HUES64 (cell line): ENCODE results near the gene STMN1.
"Not testable (repeated sequence)": the region's sequence is repeated elsewhere in the genome, so short reads cannot be mapped to it uniquely, and the experiment has no call there.

Source experiments
- H3K27ac ChIP-seq: 2 replicates; pipeline ENCODE4 v1.7.0; 2013; ENCODE audit warnings: low read depth, low read length, inconsistent platforms
- H3K27me3 ChIP-seq: 2 replicates; pipeline ENCODE4 v1.6.1; 2013; ENCODE audit warnings: mild to moderate bottlenecking, low read length; ENCODE audit not compliant: insufficient read depth
- H3K36me3 ChIP-seq: 2 replicates; pipeline ENCODE4 v1.6.1; 2013; ENCODE audit warnings: mild to moderate bottlenecking, low read length; ENCODE audit not compliant: insufficient read depth
- H3K4me1 ChIP-seq: 2 replicates; pipeline ENCODE4 v1.6.1; 2013; ENCODE audit warnings: mild to moderate bottlenecking, low read length, moderate library complexity; ENCODE audit not compliant: insufficient read depth
- H3K4me3 ChIP-seq: 2 replicates; pipeline ENCODE4 v1.5.1; 2013; ENCODE audit warnings: mild to moderate bottlenecking, low read length, moderate library complexity
- H3K9ac ChIP-seq: 2 replicates; pipeline ENCODE4 v1.6.1; 2013; ENCODE audit warnings: mild to moderate bottlenecking, low read depth, low read length
- H3K9me3 ChIP-seq: 2 replicates; pipeline ENCODE4 v1.6.1; 2013; ENCODE audit warnings: low read depth, low read length; ENCODE audit not compliant: insufficient read depth
- WGBS: fragments of 150-250, 120-280 bp; methylation state at CpG from one replicate; pipeline ENCODE4 v1.1.7; 2013; ENCODE audit warnings: missing lambda C conversion rate; 5-methylcytosine and 5-hydroxymethylcytosine counted together

STMN1 gene

DNA sequence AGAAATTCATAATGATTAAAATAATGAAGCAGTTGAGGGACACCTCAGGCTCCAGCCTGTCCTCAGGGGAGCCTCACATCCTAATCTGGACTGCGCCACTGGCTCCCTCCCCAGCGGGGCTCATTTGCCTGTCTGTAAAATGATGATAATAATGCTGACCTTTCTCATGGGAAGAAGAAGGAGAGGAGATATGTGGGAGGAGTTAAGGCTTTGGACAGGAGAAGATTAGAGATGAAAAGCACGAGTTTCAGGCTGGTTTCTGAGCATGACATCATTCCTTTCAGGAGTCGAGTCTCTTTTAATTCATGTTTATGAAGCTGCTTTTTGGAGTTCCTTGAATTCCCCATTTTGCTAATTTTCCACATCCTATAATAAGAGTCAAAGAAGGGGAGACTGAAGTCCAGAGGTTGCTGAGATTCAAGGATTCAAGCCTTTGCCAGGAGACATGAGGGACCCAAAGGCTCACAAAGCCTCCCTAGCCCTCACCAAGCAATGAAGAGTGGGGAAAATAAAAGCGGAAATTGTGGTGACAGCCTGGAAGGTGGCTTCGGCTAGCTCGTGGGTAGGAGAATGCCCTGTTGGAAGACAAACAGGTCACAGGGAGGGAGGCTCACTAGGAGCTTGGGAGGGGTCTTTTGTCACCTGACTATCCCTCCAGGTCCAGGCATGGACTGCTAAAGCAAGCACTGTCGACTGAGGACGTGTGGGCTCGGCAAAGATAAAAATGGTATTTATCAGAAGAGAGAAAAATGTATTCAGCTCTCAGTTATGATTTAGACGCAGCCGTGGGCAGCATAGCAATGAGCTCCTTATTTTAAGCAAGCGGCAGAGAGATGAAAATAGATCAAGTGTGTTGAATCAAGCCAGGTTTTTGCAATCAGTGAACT, 27.5 kb upstream of the STMN1 start:
- WGBS, result 76% methylated on average over 13 of the region's 13 CpGs
- H3K27ac ChIP-seq, result no peak overlapping the region
- no peak overlapping the region for H3K4me3 ChIP-seq
- no peaks in the 10 kb centered on the region for H3K4me1 ChIP-seq
- H3K36me3 ChIP-seq, result no peaks in the 10 kb centered on the region
- no peak overlapping the region for H3K9ac ChIP-seq
- no peaks in the 10 kb centered on the region for H3K27me3 ChIP-seq
- no peaks in the 10 kb centered on the region for H3K9me3 ChIP-seq

GRCh38 chr1:25932811-25933400, 26.7 kb upstream of the STMN1 start:
- not testable (repeated sequence) for H3K9ac ChIP-seq, H3K9me3 ChIP-seq, H3K27me3 ChIP-seq, H3K4me3 ChIP-seq, H3K4me1 ChIP-seq, H3K27ac ChIP-seq, H3K36me3 ChIP-seq
- WGBS, result 91% methylated on average over 12 of the region's 12 CpGs

- Histone ChIP-seq H3K36me3 (no peaks in the 10 kb centered on the region), H3K4me3 (no peak overlapping the region), H3K27ac (no peak overlapping the region), H3K9me3 (no peaks in the 10 kb centered on the region), H3K9ac (no peak overlapping the region), H3K27me3 (no peaks in the 10 kb centered on the region), H3K4me1 (peaks cover under 1% of the 10 kb centered on the region; the same call in 1 of the 2 replicates)
- WGBS, result 89% methylated on average over 5 of the region's 5 CpGs
Measured at GRCh38 chr1:25932321-25932720, 26.1 kb upstream of the STMN1 start.

- no peaks in the 10 kb centered on the region for H3K9me3 ChIP-seq
- H3K27ac ChIP-seq, result no peak overlapping the region
Measured at GRCh38 chr1:25929016-25929415, 22.8 kb upstream of the STMN1 start.

DNA sequence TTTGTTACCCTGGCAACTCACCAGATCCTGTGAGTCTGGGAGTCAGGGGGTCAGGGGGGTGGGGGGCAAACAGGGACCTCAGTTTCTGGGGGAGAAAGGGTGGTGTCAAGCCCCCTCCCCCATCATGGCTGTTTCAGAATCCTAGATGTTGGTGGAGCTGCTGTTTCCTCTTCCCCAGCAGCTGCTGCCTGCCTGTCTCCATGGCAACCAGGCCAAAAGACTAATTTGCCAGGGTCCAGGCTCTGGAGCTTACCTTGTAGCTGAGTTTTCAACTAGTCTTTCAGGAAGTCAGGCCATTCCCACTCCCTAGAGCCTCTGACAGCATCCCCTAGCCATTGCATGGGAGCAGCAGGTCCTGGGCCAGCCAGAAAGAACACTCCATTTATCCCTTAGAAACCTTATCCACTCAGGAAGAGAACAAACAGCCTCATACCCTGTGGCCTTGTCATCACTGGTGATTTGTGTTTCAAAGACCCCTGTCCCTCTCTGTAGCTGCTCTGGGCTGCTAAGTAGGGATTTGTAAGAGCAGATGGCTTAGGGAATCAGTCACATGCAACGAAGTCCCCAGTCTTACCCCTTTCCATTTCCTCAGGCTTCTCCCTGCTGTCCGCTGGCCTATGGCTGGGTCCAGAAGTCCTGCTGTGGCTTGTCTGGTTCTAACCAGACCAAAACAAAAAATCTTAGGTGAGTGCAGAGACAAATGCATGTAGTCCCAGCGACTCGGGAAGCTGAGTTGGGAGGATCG, 21.5 kb upstream of the STMN1 start:
- Histone ChIP-seq H3K4me1 (peaks cover 12% of the 10 kb centered on the region), H3K4me3 (no peak overlapping the region), H3K27me3 (peaks cover 15% of the 10 kb centered on the region; the same call in 1 of the 2 replicates), H3K27ac (no peak overlapping the region; the same call in 1 of the 2 replicates), H3K36me3 (no peaks in the 10 kb centered on the region), H3K9ac (no peak overlapping the region), H3K9me3 (no peaks in the 10 kb centered on the region)
- 86% methylated on average over 5 of the region's 5 CpGs for WGBS

More at GRCh38 chr1:25929016-25929415, 22.8 kb upstream of the STMN1 start:
- Histone ChIP-seq H3K4me1 (peaks cover 8% of the 10 kb centered on the region), H3K36me3 (no peaks in the 10 kb centered on the region), H3K9ac (no peak overlapping the region), H3K4me3 (no peak overlapping the region), H3K27me3 (peaks cover 4% of the 10 kb centered on the region; the same call in 1 of the 2 replicates)
- 93% methylated on average over 7 of the region's 7 CpGs for WGBS

GRCh38 chr1:25926731-25927496, 20.7 kb upstream of the STMN1 start:
- no peak overlapping the region for H3K4me3 ChIP-seq
- 82% methylated on average over 13 of the region's 13 CpGs for WGBS
- H3K9ac ChIP-seq, result no peak overlapping the region
- peaks cover 22% of the 10 kb centered on the region; the same call in 1 of the 2 replicates for H3K27me3 ChIP-seq
- peaks cover 16% of the 10 kb centered on the region for H3K4me1 ChIP-seq
- H3K27ac ChIP-seq, result peak overlapping the region; percentile 43; the same call in 1 of the 2 replicates
- no peaks in the 10 kb centered on the region for H3K36me3 ChIP-seq
- H3K9me3 ChIP-seq, result no peaks in the 10 kb centered on the region

- H3K4me3 ChIP-seq, result no peak overlapping the region
- H3K27ac ChIP-seq, result no peak overlapping the region
- H3K27me3 ChIP-seq, result peaks cover 25% of the 10 kb centered on the region; the same call in 1 of the 2 replicates
- peaks cover 19% of the 10 kb centered on the region for H3K4me1 ChIP-seq
- H3K9ac ChIP-seq, result no peak overlapping the region
- WGBS, result 100% methylated on average over 1 of the region's 2 CpGs
- no peaks in the 10 kb centered on the region for H3K9me3 ChIP-seq
- no peaks in the 10 kb centered on the region for H3K36me3 ChIP-seq
Measured at GRCh38 chr1:25924454-25924853, 18.2 kb upstream of the STMN1 start.

- peaks cover 25% of the 10 kb centered on the region; the same call in 1 of the 2 replicates for H3K27me3 ChIP-seq
- H3K36me3 ChIP-seq, result no peaks in the 10 kb centered on the region
- peak overlapping the region; percentile 65 for H3K4me3 ChIP-seq
- H3K27ac ChIP-seq, result peak overlapping the region; percentile 82
- no peaks in the 10 kb centered on the region for H3K9me3 ChIP-seq
- WGBS, result under 1% methylated on average over 31 of the region's 32 CpGs
- peak overlapping the region; percentile 73 for H3K9ac ChIP-seq
- H3K4me1 ChIP-seq, result peaks cover 19% of the 10 kb centered on the region
Measured at GRCh38 chr1:25922971-25923552, 16.8 kb upstream of the STMN1 start.

- Histone ChIP-seq H3K27ac (peak overlapping the region; percentile 82; the same call in 1 of the 2 replicates), H3K4me3 (peak overlapping the region; percentile 65), H3K27me3 (peaks cover 25% of the 10 kb centered on the region; the same call in 1 of the 2 replicates), H3K36me3 (no peaks in the 10 kb centered on the region), H3K4me1 (peaks cover 18% of the 10 kb centered on the region), H3K9ac (peak overlapping the region; percentile 73), H3K9me3 (no peaks in the 10 kb centered on the region)
- 8% methylated on average over 49 of the region's 49 CpGs for WGBS
Measured at GRCh38 chr1:25922056-25922970, 16.1 kb upstream of the STMN1 start.
